Measurements from ENCODE around the gene MYL5. TPM values are rescaled to one million over a fixed set of nuclear protein-coding genes. Genes with fewer than 3 reads are reported as not detected.
"Not testable (repeated sequence)": the region's sequence is repeated elsewhere in the genome, so short reads cannot be mapped to it uniquely, and the experiment has no call there.

Gene MYL5
- total RNA-seq, 1 experiment from 2014 or later = 50.5 TPM

- Histone ChIP-seq H2AFZ (ENCODE audit: low read length) (no peak overlapping the region), H3K27ac (ENCODE audit: low read length) (no peak overlapping the region), H3K79me2 (ENCODE audit: low read length) (no peaks in the 10 kb centered on the region), H3K9ac (ENCODE audit: low read length) (no peak overlapping the region), H3K4me2 (ENCODE audit: low read depth, low read length, poor library complexity, severe bottlenecking) (no peak overlapping the region), H4K20me1 (ENCODE audit: insufficient read depth, low read depth, low read length) (no peaks in the 10 kb centered on the region), H3K27me3 (ENCODE audit: low read length) (no peaks in the 10 kb centered on the region), H3K9me2 (replicated peaks; ENCODE audit: insufficient read depth, low read length) (no peaks in the 10 kb centered on the region), H3K4me3 (ENCODE audit: low read length) (no peak overlapping the region), H3K36me3 (ENCODE audit: insufficient read depth, low read length) (no peaks in the 10 kb centered on the region), H3K9me3 (ENCODE audit: low read length) (no peaks in the 10 kb centered on the region), H3K4me1 (ENCODE audit: low read length) (no peaks in the 10 kb centered on the region)
- no peak for DNase-seq
Observed at GRCh38 chr4:687971-688853, 13.9 kb downstream of the MYL5 start.

GRCh38 chr4:688854-689681 is 14.7 kb downstream of the MYL5 start, which contains the start of gene SLC49A3:
TSS of gene SLC49A3 (minus strand) at chr4:689151. CDS start at chr4:689127, 24 bp downstream.
- H3K9ac ChIP-seq (ENCODE audit: low read length) = no peak within 1 kb of the TSS
- H3K27me3 ChIP-seq (ENCODE audit: low read length) = no peaks in the 10 kb centered on the region
- no peak within 1 kb of the TSS for H2AFZ ChIP-seq (ENCODE audit: low read length)
- H3K36me3 ChIP-seq (ENCODE audit: insufficient read depth, low read length) = no peaks in the 10 kb centered on the region
- no peak for DNase-seq
- H4K20me1 ChIP-seq (ENCODE audit: insufficient read depth, low read depth, low read length) = no peaks in the 10 kb centered on the region
- H3K4me3 ChIP-seq (ENCODE audit: low read length) = no peak within 1 kb of the TSS
- no peaks in the 10 kb centered on the region for H3K9me3 ChIP-seq (ENCODE audit: low read length)
- H3K27ac ChIP-seq (ENCODE audit: low read length) = no peak within 1 kb of the TSS
- no peaks in the 10 kb centered on the region for H3K9me2 ChIP-seq (replicated peaks; ENCODE audit: insufficient read depth, low read length)
- no peaks in the 10 kb centered on the region for H3K4me1 ChIP-seq (ENCODE audit: low read length)
- H3K79me2 ChIP-seq (ENCODE audit: low read length) = no peaks in the 10 kb centered on the region
- H3K4me2 ChIP-seq (ENCODE audit: low read depth, low read length, poor library complexity, severe bottlenecking) = no peak within 1 kb of the TSS

- Histone ChIP-seq H3K4me1 (ENCODE audit: low read length) (no peaks in the 10 kb centered on the region), H3K27me3 (ENCODE audit: low read length) (no peaks in the 10 kb centered on the region), H3K9ac (ENCODE audit: low read length) (no peak overlapping the region), H3K36me3 (ENCODE audit: insufficient read depth, low read length) (no peaks in the 10 kb centered on the region), H3K79me2 (ENCODE audit: low read length) (no peaks in the 10 kb centered on the region), H4K20me1 (ENCODE audit: insufficient read depth, low read depth, low read length) (no peaks in the 10 kb centered on the region), H2AFZ (ENCODE audit: low read length) (no peak overlapping the region), H3K4me3 (ENCODE audit: low read length) (no peak overlapping the region), H3K9me3 (ENCODE audit: low read length) (no peaks in the 10 kb centered on the region), H3K4me2 (ENCODE audit: low read depth, low read length, poor library complexity, severe bottlenecking) (no peak overlapping the region), H3K27ac (ENCODE audit: low read length) (no peak overlapping the region), H3K9me2 (replicated peaks; ENCODE audit: insufficient read depth, low read length) (no peaks in the 10 kb centered on the region)
- no peak for DNase-seq
Observed at GRCh38 chr4:689723-690122, 15.4 kb downstream of the MYL5 start.

- Histone ChIP-seq H3K9me2 (replicated peaks; ENCODE audit: insufficient read depth, low read length) (no peaks in the 10 kb centered on the region), H3K4me2 (ENCODE audit: low read depth, low read length, poor library complexity, severe bottlenecking) (no peak overlapping the region), H3K36me3 (ENCODE audit: insufficient read depth, low read length) (no peaks in the 10 kb centered on the region), H3K9me3 (ENCODE audit: low read length) (no peaks in the 10 kb centered on the region), H3K4me1 (ENCODE audit: low read length) (no peaks in the 10 kb centered on the region), H3K9ac (ENCODE audit: low read length) (no peak overlapping the region), H4K20me1 (ENCODE audit: insufficient read depth, low read depth, low read length) (no peaks in the 10 kb centered on the region), H2AFZ (ENCODE audit: low read length) (no peak overlapping the region), H3K4me3 (ENCODE audit: low read length) (no peak overlapping the region), H3K27me3 (ENCODE audit: low read length) (no peaks in the 10 kb centered on the region), H3K79me2 (ENCODE audit: low read length) (no peaks in the 10 kb centered on the region), H3K27ac (ENCODE audit: low read length) (no peak overlapping the region)
- DNase-seq = no peak
Observed at GRCh38 chr4:692771-693554, 18.6 kb downstream of the MYL5 start.

- not testable (repeated sequence) for H3K9ac ChIP-seq (ENCODE audit: low read length); H2AFZ ChIP-seq (ENCODE audit: low read length); H3K27ac ChIP-seq (ENCODE audit: low read length); H3K4me3 ChIP-seq (ENCODE audit: low read length); DNase-seq; H3K36me3 ChIP-seq (ENCODE audit: insufficient read depth, low read length); H4K20me1 ChIP-seq (ENCODE audit: insufficient read depth, low read depth, low read length); H3K9me2 ChIP-seq (replicated peaks; ENCODE audit: insufficient read depth, low read length); H3K79me2 ChIP-seq (ENCODE audit: low read length); H3K4me2 ChIP-seq (ENCODE audit: low read depth, low read length, poor library complexity, severe bottlenecking); H3K9me3 ChIP-seq (ENCODE audit: low read length); H3K27me3 ChIP-seq (ENCODE audit: low read length)
- H3K4me1 ChIP-seq (ENCODE audit: low read length) = peaks cover 11% of the 10 kb centered on the region
Observed at GRCh38 chr4:694341-694940, 20.1 kb downstream of the MYL5 start.

GRCh38 chr4:699816-700580 is 25.7 kb downstream of the MYL5 start:
- Histone ChIP-seq H3K4me3 (ENCODE audit: low read length) (peak overlapping the region; percentile 20), H3K36me3 (ENCODE audit: insufficient read depth, low read length) (no peaks in the 10 kb centered on the region), H3K4me2 (ENCODE audit: low read depth, low read length, poor library complexity, severe bottlenecking) (peak overlapping the region; percentile 56), H2AFZ (ENCODE audit: low read length) (no peak overlapping the region; the same call in 1 of the 2 replicates), H3K9me3 (ENCODE audit: low read length) (no peaks in the 10 kb centered on the region), H3K9me2 (replicated peaks; ENCODE audit: insufficient read depth, low read length) (no peaks in the 10 kb centered on the region), H3K79me2 (ENCODE audit: low read length) (no peaks in the 10 kb centered on the region), H3K9ac (ENCODE audit: low read length) (peak overlapping the region; percentile 43), H4K20me1 (ENCODE audit: insufficient read depth, low read depth, low read length) (no peaks in the 10 kb centered on the region), H3K27ac (ENCODE audit: low read length) (no peak overlapping the region; the same call in 1 of the 2 replicates), H3K4me1 (ENCODE audit: low read length) (peaks cover 19% of the 10 kb centered on the region), H3K27me3 (ENCODE audit: low read length) (no peaks in the 10 kb centered on the region)
- no peak for DNase-seq

- Histone ChIP-seq H3K79me2 (ENCODE audit: low read length) (no peaks in the 10 kb centered on the region), H3K4me2 (ENCODE audit: low read depth, low read length, poor library complexity, severe bottlenecking) (no peak overlapping the region), H3K4me1 (ENCODE audit: low read length) (peaks cover 22% of the 10 kb centered on the region), H3K9ac (ENCODE audit: low read length) (no peak overlapping the region), H2AFZ (ENCODE audit: low read length) (no peak overlapping the region), H3K36me3 (ENCODE audit: insufficient read depth, low read length) (no peaks in the 10 kb centered on the region), H3K9me2 (replicated peaks; ENCODE audit: insufficient read depth, low read length) (no peaks in the 10 kb centered on the region), H3K27ac (ENCODE audit: low read length) (no peak overlapping the region), H3K9me3 (ENCODE audit: low read length) (no peaks in the 10 kb centered on the region), H4K20me1 (ENCODE audit: insufficient read depth, low read depth, low read length) (no peaks in the 10 kb centered on the region), H3K27me3 (ENCODE audit: low read length) (no peaks in the 10 kb centered on the region), H3K4me3 (ENCODE audit: low read length) (no peak overlapping the region)
- peak; percentile 63 for DNase-seq
Observed at GRCh38 chr4:700587-701264, 26.4 kb downstream of the MYL5 start.
